ENCODE results near the gene PLPPR1. TPM values are rescaled to one million over a fixed set of nuclear protein-coding genes. Genes with fewer than 3 reads are reported as not detected.

PLPPR1 gene
- total and polyA plus RNA-seq, 2 donors (not counting 3 experiments of a cell fraction or from before 2014, with no cell fraction given), result 0.18 to 0.50 TPM

GRCh38 chr9:101081641-101082040, 53.1 kb downstream of the PLPPR1 start:
- no peaks in the 10 kb centered on the region for H3K9me3 ChIP-seq (replicated peaks; ENCODE audit: control insufficient read depth, insufficient read depth, low read length)
- no peak for TF ChIP-seq MAX (IDR thresholded peaks at IDR 0.05; ENCODE audit: insufficient read depth, insufficient read length)
- no peak for TF ChIP-seq EZH2 (IDR thresholded peaks at IDR 0.05; ENCODE audit: borderline replicate concordance, low read depth, low read length, severe bottlenecking)
- no peak for TF ChIP-seq JUN (IDR thresholded peaks at IDR 0.05; ENCODE audit: borderline replicate concordance, insufficient read depth, insufficient read length, low read depth)
- no peak for TF ChIP-seq CTCF (IDR thresholded peaks at IDR 0.05; ENCODE audit: extremely low read depth in 1 of 2, insufficient read depth in 1 of 2, low read depth in 1 of 2, low read length in 2 of 2)
- TF ChIP-seq POLR2A (IDR thresholded peaks at IDR 0.05; ENCODE audit: low read depth, low read length), result no peak
- no peak for TF ChIP-seq POLR2AphosphoS5 (IDR thresholded peaks at IDR 0.05; ENCODE audit: insufficient read depth, low read depth, low read length)
- TF ChIP-seq GATA2 (IDR thresholded peaks at IDR 0.05; ENCODE audit: insufficient read depth, insufficient read length, low read depth, low read length), result no peak
- no peak for TF ChIP-seq MYC (IDR thresholded peaks at IDR 0.05; ENCODE audit: low read depth, low read length)
- TF ChIP-seq FOS (IDR thresholded peaks at IDR 0.05; ENCODE audit: borderline replicate concordance, insufficient read depth, low read length), result no peak
- no peaks in the 10 kb centered on the region for H3K79me2 ChIP-seq (ENCODE audit: control insufficient read depth, insufficient read depth, low read length)
- no peaks in the 10 kb centered on the region for H3K36me3 ChIP-seq (ENCODE audit: control insufficient read depth in 2 of 2, extremely low read depth in 1 of 2, insufficient read depth in 2 of 2, low read length in 2 of 2)
- no peak overlapping the region for H3K4me3 ChIP-seq (replicated peaks in 1 of 3; ENCODE audit: insufficient read depth in 1 of 3, low read depth in 1 of 3, low read length in 3 of 3)
- intact Hi-C loops (cut with micrococcal nuclease), result no loop called here
- BruUV-seq (replicated peaks), result no TSS peak
- DNase-seq (ENCODE audit: low read depth, low spot score), result no peak
- dilution Hi-C loops (cut with MboI; ENCODE audit: extremely low pct_ligation_motif_present, low sequenced_read_pairs), result no loop called here
- no peak overlapping the region for H2AFZ ChIP-seq (ENCODE audit: low read depth, low read length)
- no peaks in the 10 kb centered on the region for H3K27me3 ChIP-seq (ENCODE audit: control insufficient read depth in 2 of 2, insufficient read depth in 2 of 2, low read length in 2 of 2)
- H4K20me1 ChIP-seq (replicated peaks; ENCODE audit: control insufficient read depth, extremely low read depth, insufficient read depth, low read length), result no peaks in the 10 kb centered on the region
- H3K9me1 ChIP-seq (replicated peaks; ENCODE audit: control insufficient read depth, extremely low read depth, insufficient read depth, low read length), result no peaks in the 10 kb centered on the region
- no peak for FAIRE-seq
- ChIA-PET CTCF (no interaction called here), POLR2A (no interaction called here)
- no peak overlapping the region for H3K27ac ChIP-seq (ENCODE audit: insufficient read depth, low read depth, low read length)
- H3K9ac ChIP-seq (replicated peaks; ENCODE audit: extremely low read depth, insufficient read depth, low read length), result no peak overlapping the region
- H3K4me2 ChIP-seq (ENCODE audit: insufficient read depth, low read length), result no peak overlapping the region
- no peaks in the 10 kb centered on the region for H3K4me1 ChIP-seq (ENCODE audit: control insufficient read depth, extremely low read depth, insufficient read depth, low read length)
